ENCODE results near the gene RAP2A.
A peak's percentile ranks its signal among the peaks of the same experiment; 100 is the strongest.

The RAP2A gene

DNA sequence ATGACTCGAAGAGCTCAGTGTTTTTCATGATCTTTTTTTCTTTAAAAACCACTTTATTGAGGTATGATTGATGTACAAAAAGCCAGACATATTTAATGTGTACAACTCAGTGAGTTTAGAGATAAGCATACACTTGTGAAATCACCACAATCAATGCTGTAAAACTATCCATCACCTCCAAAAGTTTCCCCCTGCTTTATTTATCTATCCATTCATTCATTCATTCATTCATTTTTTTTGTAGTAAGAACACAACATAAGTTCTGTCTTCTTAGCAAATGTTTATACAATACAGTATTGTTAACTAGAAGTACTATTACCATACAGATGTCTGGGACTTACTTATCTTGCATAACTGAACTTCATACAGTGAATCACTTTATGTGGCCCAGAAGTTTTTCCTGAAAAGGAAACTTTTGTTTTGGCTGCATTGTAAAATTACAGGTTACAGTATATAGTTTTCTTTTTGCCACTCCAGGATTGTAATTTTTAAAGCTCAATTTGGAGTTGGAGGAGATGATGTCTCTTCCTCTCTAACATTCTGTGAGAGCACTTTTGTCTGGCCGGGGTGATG, 6.7 kb downstream of the RAP2A start:
- TF ChIP-seq JUND (IDR thresholded peaks at IDR 0.05; ENCODE audit: low read depth) = no peak
- no peak for DNase-seq (ENCODE audit: low read depth in 1 of 2, low spot score in 1 of 2)
- in situ Hi-C loops (cut with HindIII; ENCODE audit: low pct_unique_long_range_greater_than_20kb, low sequenced_read_pairs) = no loop called here

DNA sequence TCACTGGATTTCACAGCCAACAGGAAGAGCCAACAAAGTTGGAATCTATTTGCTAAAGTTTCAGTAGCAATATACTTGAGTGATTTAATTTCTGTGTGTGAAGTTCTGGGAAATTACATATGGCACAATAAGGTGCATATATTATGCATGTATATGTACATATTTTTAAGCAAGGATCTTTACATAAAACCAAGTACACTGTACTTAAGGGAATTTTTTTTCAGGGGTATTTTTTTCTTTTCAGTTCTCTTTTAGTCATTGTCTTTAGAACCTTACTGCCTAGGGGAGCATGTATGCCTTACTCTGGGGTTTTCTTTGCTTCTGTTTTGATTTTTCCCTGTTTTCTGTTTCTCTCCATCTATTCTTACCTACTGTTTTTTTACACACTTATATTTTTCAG, 7.4 kb downstream of the RAP2A start:
- in situ Hi-C loops (cut with HindIII; ENCODE audit: low pct_unique_long_range_greater_than_20kb, low sequenced_read_pairs) = no loop called here
- no peak for DNase-seq (ENCODE audit: low read depth in 1 of 2, low spot score in 1 of 2)
- TF ChIP-seq JUND (IDR thresholded peaks at IDR 0.05; ENCODE audit: low read depth) = no peak

DNA sequence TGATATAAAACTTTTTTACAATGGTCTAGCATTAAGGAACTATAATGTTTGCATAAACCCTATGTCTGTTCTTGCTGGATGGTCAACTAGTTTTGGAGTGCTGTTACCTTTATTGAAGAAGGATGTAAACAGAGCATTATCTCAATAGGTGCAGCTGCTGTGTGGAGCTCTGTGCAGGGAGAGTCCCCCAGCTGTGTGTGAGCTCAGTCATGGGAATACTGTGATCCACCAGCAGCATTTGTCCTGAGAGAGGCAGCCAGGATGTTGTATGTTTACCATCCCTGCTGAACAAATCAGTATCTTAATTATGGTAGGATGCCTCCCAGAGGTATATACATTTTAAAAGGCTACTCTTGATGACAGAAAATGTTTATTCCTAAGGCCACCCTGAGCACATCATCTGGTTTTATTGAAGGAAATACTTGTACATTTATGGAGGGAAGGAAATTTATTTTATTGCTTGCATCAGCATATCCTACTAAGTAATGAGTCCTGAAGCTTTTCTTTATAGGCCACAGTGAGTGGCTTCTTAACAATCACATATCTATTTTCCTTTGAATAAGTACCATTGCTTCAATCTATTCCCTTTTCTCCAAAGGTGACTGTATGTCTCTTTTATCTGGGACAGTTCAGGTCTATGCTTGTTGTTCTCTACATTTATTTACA, 11.7 kb downstream of the RAP2A start:
- TF ChIP-seq JUND (IDR thresholded peaks at IDR 0.05; ENCODE audit: low read depth) = no peak
- in situ Hi-C loops (cut with HindIII; ENCODE audit: low pct_unique_long_range_greater_than_20kb, low sequenced_read_pairs) = no loop called here
- no peak for DNase-seq (ENCODE audit: low read depth in 1 of 2, low spot score in 1 of 2)

DNA sequence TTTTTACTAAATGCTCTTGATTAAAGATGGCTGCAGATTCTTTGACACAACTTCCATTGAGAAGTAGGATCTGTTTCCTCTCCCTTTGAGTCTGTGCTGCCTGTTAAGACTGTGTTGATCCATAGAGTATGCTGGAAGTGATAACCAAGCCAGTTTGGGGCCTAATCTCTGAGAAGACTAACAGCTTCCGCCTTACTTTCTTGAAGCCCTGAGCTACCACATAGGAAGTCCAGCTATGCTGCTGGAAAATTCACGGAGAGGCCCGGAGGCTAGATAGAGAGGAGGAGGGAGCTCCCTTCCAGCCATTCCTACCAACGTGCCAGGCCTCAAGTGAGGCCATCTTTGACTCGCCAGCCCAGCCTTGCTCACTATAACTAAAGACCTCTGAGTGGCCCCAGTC, 12.5 kb downstream of the RAP2A start:
- no peak for DNase-seq (ENCODE audit: low read depth in 1 of 2, low spot score in 1 of 2)
- in situ Hi-C loops (cut with HindIII; ENCODE audit: low pct_unique_long_range_greater_than_20kb, low sequenced_read_pairs) = no loop called here
- TF ChIP-seq JUND (IDR thresholded peaks at IDR 0.05; ENCODE audit: low read depth) = no peak

DNA sequence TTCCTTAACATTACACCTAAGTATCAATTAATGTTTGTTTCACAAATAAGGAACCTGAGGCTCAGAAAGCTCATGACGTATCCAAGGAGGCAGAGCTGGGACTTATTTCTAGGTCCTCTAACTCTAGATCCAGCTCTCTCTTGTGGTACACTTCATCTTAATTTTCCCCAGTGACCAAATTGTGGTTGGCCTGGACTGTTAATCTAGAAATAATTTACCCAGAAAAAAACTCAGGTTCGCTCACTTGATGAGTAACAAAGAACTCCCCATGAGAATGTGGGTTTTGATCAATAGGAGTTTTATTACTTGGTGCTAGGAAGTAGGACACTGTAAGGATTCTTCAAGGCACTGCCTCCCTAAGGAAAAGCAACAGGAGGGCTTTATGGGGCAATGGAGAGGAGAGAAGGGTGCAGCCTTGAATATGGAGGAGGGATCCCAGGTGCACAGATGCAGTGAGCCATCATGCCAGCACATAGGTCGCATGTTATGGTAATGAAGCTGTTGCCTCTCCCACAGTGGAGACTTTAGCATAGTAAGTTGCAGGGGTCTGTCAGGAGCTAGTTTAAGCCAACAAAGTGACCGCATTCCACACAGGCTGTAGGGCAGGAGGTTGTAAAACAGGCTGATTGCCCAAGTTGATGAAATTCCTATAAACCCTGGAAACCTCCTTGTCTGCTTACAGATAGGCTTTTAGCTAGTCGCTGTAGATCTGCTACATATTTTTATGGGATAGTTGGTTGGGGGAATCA, 14.7 kb downstream of the RAP2A start:
- peak in 1 of 2 experiments; percentile 35 for DNase-seq (ENCODE audit: low read depth in 1 of 2, low spot score in 1 of 2)
- in situ Hi-C loops (cut with HindIII; ENCODE audit: low pct_unique_long_range_greater_than_20kb, low sequenced_read_pairs) = no loop called here
- TF ChIP-seq JUND (IDR thresholded peaks at IDR 0.05; ENCODE audit: low read depth) = no peak

DNA sequence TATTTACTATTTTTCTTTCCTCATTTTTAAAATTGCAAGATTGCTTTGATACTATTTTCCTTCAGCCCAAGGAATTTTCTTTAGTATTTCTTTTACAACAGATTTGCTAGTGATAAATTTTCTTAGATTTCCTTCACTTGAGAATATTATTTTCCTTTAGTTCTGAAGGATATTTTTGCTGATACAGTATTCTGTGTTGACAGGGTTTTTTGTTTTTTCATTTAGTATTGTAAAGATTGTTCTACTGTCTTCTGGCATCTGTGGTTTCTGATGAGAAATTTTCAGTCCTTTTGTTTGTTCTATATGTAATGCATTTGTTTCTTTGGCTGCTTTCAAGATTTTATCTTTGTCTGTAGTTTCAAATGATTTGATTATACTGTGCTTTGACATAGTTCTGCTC, 20.7 kb downstream of the RAP2A start:
- DNase-seq (ENCODE audit: low read depth in 1 of 2, low spot score in 1 of 2) = no peak
- no peak for TF ChIP-seq JUND (IDR thresholded peaks at IDR 0.05; ENCODE audit: low read depth)
- in situ Hi-C loops (cut with HindIII; ENCODE audit: low pct_unique_long_range_greater_than_20kb, low sequenced_read_pairs) = no loop called here

DNA sequence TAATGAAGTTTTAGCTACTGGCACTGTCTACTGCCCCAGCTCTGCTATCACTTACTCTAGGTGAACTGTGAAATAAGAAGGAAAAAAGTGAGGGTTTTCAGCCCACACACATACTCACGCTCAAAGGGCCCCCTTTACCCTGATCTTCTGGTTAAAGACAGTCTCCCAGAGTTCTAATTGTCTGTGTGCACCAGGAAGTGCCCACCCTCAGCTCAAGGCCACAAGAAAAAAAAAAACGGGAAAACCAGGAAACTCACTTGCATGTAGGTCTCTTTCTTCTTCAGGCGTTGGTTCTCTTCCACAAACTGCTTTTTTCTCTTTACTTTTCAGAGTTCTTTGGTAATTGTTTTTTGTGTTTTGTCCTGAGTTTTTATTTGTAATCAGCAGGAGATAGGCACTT, 22.1 kb downstream of the RAP2A start:
- in situ Hi-C loops (cut with HindIII; ENCODE audit: low pct_unique_long_range_greater_than_20kb, low sequenced_read_pairs) = no loop called here
- no peak for TF ChIP-seq JUND (IDR thresholded peaks at IDR 0.05; ENCODE audit: low read depth)
- DNase-seq (ENCODE audit: low read depth in 1 of 2, low spot score in 1 of 2) = no peak

DNA sequence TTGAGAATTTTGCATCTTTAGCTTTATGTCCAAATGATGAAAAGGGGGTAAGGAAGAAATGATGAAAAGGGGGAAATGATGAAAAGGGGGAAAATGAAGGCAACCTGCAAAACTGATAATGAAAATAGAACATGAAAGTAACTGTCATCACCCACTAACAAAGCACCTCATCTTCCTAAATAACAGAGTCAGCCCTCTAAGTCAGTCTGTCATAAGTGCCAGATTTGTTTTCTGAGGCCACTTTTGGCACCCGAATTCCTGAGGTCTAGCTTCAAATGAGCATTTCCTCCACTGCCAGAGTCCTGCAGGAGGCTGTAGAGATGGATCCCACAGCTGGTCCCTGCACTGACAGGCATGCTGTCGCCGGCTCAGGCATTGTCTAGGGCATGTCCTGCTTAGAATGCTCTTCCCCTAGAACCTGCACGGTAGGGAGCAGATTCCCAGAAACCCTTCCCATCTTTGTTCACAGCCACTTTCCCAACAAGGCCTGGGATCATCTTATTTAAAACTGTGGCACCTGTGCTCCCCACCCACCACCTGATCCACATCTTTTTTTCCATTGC, 25.3 kb downstream of the RAP2A start:
- in situ Hi-C loops (cut with HindIII; ENCODE audit: low pct_unique_long_range_greater_than_20kb, low sequenced_read_pairs) = no loop called here
- TF ChIP-seq JUND (IDR thresholded peaks at IDR 0.05; ENCODE audit: low read depth) = no peak
- DNase-seq (ENCODE audit: low read depth in 1 of 2, low spot score in 1 of 2) = no peak

DNA sequence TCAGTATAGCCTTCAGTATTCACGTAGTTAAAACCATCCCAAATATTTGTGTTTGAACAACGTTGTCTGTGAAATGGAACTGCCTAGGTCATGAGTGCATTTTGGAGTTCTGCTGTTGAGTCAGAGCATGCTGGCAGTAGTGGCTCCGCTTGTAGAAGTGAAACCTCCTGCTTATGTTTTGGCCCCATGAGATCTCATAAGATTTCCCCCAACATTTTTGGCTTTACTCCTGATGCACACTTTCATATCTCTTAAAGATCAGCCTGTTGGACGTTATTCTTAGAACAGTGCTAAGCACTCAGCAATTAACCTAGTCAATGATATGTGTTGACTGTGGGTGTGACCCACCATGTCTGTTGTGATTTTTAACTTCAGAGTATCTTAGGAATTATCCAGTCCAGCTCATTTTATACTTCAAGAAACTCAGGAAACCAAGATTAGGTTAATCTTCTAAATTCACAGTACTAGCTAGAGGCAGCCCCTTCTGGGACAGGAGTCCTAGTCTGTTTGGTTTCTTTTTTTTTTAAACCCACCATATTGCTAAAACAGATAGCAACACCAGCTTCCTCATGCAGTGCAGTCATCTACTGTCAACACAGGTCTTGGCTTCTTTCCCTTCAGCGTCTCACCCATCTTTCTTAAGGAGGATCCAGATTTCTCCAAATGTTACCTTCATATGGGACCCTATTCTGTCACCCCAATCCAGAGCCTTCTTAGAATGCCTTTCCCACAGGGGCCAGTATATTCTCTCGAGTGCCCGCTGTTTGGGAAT, 26.2 kb downstream of the RAP2A start:
- TF ChIP-seq JUND (IDR thresholded peaks at IDR 0.05; ENCODE audit: low read depth) = no peak
- in situ Hi-C loops (cut with HindIII; ENCODE audit: low pct_unique_long_range_greater_than_20kb, low sequenced_read_pairs) = no loop called here
- no peak for DNase-seq (ENCODE audit: low read depth in 1 of 2, low spot score in 1 of 2)

DNA sequence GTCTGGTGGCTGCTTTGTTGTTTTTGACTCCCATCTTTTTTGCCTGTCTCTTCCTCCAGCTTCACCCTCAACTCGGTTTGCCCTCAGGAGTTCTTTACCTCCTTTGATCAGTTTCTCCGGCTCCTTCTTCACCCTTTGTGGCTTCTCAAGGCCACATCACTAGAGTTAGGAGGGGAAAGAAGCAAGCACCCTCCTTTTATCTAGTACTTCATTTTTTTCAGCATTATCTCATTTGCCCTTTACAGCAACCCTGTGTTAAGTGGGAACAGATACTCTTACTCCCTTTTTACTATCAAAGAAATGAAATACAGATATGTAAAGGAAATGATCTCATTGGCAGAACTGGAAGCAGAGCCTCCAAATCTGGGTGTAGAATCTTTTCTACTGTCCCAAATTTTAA, 26.9 kb downstream of the RAP2A start:
- no peak for DNase-seq (ENCODE audit: low read depth in 1 of 2, low spot score in 1 of 2)
- in situ Hi-C loops (cut with HindIII; ENCODE audit: low pct_unique_long_range_greater_than_20kb, low sequenced_read_pairs) = no loop called here
- TF ChIP-seq JUND (IDR thresholded peaks at IDR 0.05; ENCODE audit: low read depth) = no peak

DNA sequence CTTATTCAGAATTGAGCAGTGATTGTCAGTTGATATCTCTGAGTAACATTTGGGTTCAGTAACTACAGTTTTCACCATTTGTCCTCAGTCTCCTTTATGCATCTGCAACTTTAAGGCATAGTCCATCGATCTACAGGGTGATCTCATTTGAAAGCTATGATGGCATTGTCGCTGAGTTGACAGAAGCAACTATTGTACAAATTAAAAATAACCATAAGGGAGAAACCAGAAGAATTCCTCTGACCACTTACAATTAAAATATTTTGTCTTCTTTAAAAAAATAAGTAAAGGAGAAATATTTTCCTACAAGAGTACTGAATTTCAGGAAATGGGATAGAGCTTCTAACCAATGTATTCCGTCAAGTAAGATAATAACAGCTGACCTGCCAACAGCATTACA, 30.6 kb downstream of the RAP2A start:
- in situ Hi-C loops (cut with HindIII; ENCODE audit: low pct_unique_long_range_greater_than_20kb, low sequenced_read_pairs) = no loop called here
- no peak for DNase-seq (ENCODE audit: low read depth in 1 of 2, low spot score in 1 of 2)
- no peak for TF ChIP-seq JUND (IDR thresholded peaks at IDR 0.05; ENCODE audit: low read depth)

DNA sequence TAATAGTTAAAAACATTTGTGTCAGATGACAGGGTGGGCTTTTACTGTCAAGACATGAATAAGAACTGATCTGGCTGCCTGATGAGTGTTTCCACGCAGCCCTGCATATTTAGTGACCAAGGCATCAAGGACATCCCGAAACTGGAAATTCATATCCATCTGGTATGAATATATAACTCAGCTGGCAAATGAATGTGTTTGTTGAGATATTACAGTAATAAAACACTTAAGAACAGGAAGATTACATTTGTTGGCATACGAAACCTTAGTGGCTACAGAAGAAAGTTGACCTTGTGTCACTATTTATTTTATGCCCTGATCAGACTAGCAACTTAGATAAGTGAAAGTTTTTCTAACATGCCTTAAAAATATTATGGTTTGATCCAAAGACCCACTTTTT, 32.8 kb downstream of the RAP2A start:
- TF ChIP-seq JUND (IDR thresholded peaks at IDR 0.05; ENCODE audit: low read depth) = no peak
- in situ Hi-C loops (cut with HindIII; ENCODE audit: low pct_unique_long_range_greater_than_20kb, low sequenced_read_pairs) = no loop called here
- DNase-seq (ENCODE audit: low read depth in 1 of 2, low spot score in 1 of 2) = no peak
